Measurements from ENCODE around the gene TUBA4A.

- TF ChIP-seq CTCF (conservative IDR thresholded peaks at IDR 0.05; ENCODE audit: low read length) (no peak), EZH2phosphoT487 (IDR thresholded peaks at IDR 0.05; ENCODE audit: borderline replicate concordance, low read depth, low read length) (no peak)
These were observed 45.6 kb upstream of the TUBA4A start for GRCh38 chr2:219299372-219299760.

Data from OCI-LY7 (cell line).